ENCODE results near the gene CROCC2.

DNA sequence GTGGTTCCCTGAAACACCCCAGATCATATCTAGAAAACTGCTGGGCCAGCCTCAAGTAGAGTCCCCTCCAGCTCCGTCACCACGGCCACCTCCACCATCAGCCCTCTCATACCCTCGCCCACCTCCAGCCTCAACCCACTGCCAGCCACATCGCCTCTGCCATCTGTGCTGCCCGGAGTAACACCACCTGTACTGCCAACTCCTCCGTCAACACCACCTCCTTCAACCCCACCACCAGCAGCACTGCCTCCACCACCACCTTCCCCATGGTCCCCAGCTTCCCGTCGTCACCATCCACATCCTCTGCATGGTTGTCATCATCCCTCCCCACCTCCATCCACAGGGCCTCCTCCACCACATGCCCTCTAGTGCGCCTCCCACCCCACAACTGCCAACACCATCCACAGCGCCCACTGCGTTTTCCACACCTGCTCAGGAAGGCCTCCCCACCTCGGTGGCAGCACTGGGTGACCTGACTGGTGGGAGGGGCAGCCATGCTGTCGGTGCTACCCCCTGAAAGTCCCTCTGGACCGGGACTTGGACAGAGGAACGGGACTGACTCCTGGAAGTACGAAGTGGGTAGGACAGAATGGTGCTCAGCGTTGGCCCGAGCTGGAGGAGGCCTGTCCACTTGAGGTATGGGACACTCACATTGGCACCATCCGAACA lies 93.9 kb downstream of the CROCC2 start:
- TF ChIP-seq REST (IDR thresholded peaks at IDR 0.05; ENCODE audit: borderline replicate concordance in 1 of 2, low read depth in 1 of 2, low read length in 2 of 2) = no peak
- TF ChIP-seq, protein P1, sequence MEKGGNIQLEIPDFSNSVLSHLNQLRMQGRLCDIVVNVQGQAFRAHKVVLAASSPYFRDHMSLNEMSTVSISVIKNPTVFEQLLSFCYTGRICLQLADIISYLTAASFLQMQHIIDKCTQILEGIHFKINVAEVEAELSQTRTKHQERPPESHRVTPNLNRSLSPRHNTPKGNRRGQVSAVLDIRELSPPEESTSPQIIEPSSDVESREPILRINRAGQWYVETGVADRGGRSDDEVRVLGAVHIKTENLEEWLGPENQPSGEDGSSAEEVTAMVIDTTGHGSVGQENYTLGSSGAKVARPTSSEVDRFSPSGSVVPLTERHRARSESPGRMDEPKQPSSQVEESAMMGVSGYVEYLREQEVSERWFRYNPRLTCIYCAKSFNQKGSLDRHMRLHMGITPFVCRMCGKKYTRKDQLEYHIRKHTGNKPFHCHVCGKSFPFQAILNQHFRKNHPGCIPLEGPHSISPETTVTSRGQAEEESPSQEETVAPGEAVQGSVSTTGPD (CRISPR knock-in tag; IDR thresholded peaks at IDR 0.05) = no peak
- TF ChIP-seq, protein P2, sequence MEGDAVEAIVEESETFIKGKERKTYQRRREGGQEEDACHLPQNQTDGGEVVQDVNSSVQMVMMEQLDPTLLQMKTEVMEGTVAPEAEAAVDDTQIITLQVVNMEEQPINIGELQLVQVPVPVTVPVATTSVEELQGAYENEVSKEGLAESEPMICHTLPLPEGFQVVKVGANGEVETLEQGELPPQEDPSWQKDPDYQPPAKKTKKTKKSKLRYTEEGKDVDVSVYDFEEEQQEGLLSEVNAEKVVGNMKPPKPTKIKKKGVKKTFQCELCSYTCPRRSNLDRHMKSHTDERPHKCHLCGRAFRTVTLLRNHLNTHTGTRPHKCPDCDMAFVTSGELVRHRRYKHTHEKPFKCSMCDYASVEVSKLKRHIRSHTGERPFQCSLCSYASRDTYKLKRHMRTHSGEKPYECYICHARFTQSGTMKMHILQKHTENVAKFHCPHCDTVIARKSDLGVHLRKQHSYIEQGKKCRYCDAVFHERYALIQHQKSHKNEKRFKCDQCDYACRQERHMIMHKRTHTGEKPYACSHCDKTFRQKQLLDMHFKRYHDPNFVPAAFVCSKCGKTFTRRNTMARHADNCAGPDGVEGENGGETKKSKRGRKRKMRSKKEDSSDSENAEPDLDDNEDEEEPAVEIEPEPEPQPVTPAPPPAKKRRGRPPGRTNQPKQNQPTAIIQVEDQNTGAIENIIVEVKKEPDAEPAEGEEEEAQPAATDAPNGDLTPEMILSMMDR (CRISPR knock-in tag; IDR thresholded peaks at IDR 0.05) = no peak
- no peak for TF ChIP-seq TSC22D2 (CRISPR knock-in tag; IDR thresholded peaks at IDR 0.05; ENCODE audit: borderline replicate concordance)
- TF ChIP-seq CEBPG (CRISPR knock-in tag; IDR thresholded peaks at IDR 0.05) = no peak
- no peak for TF ChIP-seq GATA4 (IDR thresholded peaks at IDR 0.05; ENCODE audit: borderline replicate concordance, low read depth)
- TF ChIP-seq RXRA (CRISPR knock-in tag; IDR thresholded peaks at IDR 0.05) = no peak
- TF ChIP-seq ZNF275 (CRISPR knock-in tag; IDR thresholded peaks at IDR 0.05; ENCODE audit: borderline replicate concordance) = no peak
- TF ChIP-seq FOXP1 (IDR thresholded peaks at IDR 0.05) = no peak
- no peak for TF ChIP-seq FOXP1 (CRISPR knock-in tag; IDR thresholded peaks at IDR 0.05)
- TF ChIP-seq TAF1 (CRISPR knock-in tag; IDR thresholded peaks at IDR 0.05) = no peak
- no peak for TF ChIP-seq ZNF3 (CRISPR knock-in tag; IDR thresholded peaks at IDR 0.05)
- no peak for TF ChIP-seq FOSL1 (CRISPR knock-in tag; IDR thresholded peaks at IDR 0.05; ENCODE audit: borderline replicate concordance)
- no peak for TF ChIP-seq KAT2B (IDR thresholded peaks at IDR 0.05; ENCODE audit: borderline replicate concordance, low read depth, low read length)
- no peak for TF ChIP-seq SMARCE1 (IDR thresholded peaks at IDR 0.05; ENCODE audit: borderline replicate concordance)

All from HepG2 (cell line).